ENCODE measurements around the gene RBM6. TPM values are rescaled to one million over a fixed set of nuclear protein-coding genes. Genes with fewer than 3 reads are reported as not detected.

Gene RBM6
- polyA plus RNA-seq, 1 experiment: 33.4 TPM

DNA sequence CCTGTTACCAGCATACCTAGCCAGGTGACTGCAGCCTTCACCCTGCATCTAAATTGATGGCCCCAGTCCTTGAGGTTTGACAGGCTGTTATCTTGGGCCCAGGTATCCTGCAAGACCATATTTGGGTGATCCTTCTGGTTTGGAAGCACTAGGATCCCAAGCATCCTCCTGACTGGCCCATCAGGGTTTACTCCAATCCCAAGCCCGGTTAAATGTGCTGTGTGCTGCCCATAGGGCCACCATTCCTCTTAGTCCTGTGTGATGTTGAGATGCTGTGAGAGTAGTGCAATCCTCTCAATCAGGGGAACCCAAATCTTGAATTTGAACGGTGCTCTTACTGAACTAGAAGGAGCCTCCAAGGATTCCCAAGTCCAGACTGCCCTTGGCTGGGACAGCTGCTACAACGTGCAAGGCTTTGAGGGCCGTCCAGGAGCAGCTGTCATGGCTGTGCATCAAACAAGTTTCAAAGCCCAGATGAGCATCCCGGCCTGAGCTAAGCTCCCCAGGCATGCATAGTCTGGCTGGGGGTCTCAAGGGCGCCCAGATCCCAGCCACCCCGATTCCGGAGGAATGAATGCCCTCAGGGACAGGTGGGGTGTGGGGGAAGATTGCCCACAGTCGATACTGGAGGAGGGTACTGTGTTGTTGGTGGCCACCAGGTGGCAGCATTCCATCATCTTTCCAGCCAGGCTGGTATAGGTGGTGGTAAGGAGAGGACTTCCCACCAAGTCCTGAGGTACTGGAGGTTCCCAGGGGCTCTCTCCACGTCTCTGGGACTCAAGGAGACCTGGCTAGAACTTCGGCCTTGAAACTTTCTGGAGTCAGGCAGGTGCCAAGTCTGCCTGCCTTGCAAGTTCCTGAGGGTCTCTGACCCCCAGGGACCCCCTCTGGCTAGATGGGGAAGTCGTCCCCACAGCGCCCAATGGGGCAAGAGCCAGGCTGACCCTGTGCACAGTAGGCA lies 181.4 kb downstream of the RBM6 start:
- ChIA-PET POLR2A (interaction anchor here (0.5 kb wide), 1 partner anchor 105 kb away, joined by 5 read pairs; no protein-coding TSS in a partner anchor), CTCF (interaction anchor here (0.7 to 8.6 kb wide), 34 partner anchors 8 to 582 kb away, joined by 3 to 313 read pairs (median 4); partner anchors contain the start of gene GNAT1)
- TF ChIP-seq, protein P1, sequence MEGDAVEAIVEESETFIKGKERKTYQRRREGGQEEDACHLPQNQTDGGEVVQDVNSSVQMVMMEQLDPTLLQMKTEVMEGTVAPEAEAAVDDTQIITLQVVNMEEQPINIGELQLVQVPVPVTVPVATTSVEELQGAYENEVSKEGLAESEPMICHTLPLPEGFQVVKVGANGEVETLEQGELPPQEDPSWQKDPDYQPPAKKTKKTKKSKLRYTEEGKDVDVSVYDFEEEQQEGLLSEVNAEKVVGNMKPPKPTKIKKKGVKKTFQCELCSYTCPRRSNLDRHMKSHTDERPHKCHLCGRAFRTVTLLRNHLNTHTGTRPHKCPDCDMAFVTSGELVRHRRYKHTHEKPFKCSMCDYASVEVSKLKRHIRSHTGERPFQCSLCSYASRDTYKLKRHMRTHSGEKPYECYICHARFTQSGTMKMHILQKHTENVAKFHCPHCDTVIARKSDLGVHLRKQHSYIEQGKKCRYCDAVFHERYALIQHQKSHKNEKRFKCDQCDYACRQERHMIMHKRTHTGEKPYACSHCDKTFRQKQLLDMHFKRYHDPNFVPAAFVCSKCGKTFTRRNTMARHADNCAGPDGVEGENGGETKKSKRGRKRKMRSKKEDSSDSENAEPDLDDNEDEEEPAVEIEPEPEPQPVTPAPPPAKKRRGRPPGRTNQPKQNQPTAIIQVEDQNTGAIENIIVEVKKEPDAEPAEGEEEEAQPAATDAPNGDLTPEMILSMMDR (IDR thresholded peaks at IDR 0.05; ENCODE audit: insufficient read depth, low read depth, low read length): peak; percentile 78
- DNase-seq (ENCODE audit: low read depth): peak; percentile 20
- peaks cover 22% of the 10 kb centered on the region for H3K36me3 ChIP-seq (ENCODE audit: control insufficient read depth, insufficient read depth, low read length)
- H3K4me3 ChIP-seq (ENCODE audit: low read depth, low read length): no peak overlapping the region
- no peaks in the 10 kb centered on the region for H3K27me3 ChIP-seq (ENCODE audit: control insufficient read depth, insufficient read depth, low read length)

DNA sequence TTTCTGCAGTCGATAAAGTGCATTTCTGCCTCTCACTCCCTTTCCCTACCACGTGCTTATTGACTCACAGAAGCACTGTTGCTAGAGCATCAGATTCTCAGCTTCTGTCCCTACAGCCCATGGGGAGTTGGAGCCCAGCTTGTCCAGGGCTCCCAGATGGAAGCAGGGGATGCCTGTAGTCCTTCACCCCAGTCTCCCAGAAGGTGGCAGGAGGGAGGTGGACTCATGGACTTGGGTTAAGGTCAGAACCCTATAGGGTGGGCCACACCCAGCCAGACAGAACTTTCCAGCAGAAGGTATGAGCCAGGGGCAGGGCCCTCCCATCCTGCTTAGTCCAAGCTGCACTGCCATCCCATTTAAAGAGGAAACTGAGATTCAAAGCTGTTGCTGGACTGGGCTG lies 182.1 kb downstream of the RBM6 start:
- no peak for DNase-seq (ENCODE audit: low read depth)
- ChIA-PET POLR2A (no interaction called here), CTCF (interaction anchor here (0.7 to 8.6 kb wide), 19 partner anchors 8 to 203 kb away, joined by 3 to 313 read pairs (median 4); partner anchors contain the start of gene GNAT1)
- TF ChIP-seq, protein P1 (IDR thresholded peaks at IDR 0.05; ENCODE audit: insufficient read depth, low read depth, low read length): peak; percentile 22; the same call in 1 of the 2 replicates
- Histone ChIP-seq H3K4me3 (ENCODE audit: low read depth, low read length) (no peak overlapping the region), H3K36me3 (ENCODE audit: control insufficient read depth, insufficient read depth, low read length) (peaks cover 18% of the 10 kb centered on the region), H3K27me3 (ENCODE audit: control insufficient read depth, insufficient read depth, low read length) (no peaks in the 10 kb centered on the region)

DNA sequence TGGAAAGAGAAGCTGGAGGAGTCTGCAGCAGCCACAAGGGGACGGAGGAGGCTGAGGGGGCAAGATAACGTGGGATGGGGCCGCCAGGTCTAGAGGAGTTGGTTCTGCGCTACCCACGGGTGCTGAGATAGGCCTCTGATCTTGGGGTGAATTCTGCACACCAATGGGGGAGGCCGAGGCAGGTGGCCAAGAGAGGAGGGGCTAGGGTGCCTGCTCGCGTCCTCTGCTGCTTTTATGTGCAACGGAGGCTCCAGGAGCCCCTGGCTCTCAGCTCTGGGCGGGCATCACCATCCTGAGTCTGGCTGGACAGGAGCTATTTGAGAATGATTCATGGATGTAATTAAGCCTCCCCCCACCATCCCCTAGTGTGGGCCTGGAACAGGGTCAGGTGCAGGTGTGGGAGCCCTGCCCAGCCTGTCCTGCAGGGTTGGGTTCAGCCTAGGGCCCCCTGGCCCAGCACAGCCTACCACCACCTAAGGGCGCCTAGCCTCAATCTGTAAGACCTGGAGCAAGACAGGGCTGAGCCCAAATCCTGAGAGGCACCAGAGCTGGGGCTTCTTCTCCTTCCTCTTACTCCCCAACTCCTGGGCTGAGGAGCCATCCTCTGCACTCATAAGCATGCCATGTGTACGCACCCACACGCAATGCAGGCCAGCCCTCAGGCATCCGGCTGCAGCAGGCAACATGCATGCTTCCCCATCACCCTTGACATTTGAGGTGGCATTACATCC lies 182.9 kb downstream of the RBM6 start:
- TF ChIP-seq, protein P1 (IDR thresholded peaks at IDR 0.05; ENCODE audit: insufficient read depth, low read depth, low read length): no peak

DNA sequence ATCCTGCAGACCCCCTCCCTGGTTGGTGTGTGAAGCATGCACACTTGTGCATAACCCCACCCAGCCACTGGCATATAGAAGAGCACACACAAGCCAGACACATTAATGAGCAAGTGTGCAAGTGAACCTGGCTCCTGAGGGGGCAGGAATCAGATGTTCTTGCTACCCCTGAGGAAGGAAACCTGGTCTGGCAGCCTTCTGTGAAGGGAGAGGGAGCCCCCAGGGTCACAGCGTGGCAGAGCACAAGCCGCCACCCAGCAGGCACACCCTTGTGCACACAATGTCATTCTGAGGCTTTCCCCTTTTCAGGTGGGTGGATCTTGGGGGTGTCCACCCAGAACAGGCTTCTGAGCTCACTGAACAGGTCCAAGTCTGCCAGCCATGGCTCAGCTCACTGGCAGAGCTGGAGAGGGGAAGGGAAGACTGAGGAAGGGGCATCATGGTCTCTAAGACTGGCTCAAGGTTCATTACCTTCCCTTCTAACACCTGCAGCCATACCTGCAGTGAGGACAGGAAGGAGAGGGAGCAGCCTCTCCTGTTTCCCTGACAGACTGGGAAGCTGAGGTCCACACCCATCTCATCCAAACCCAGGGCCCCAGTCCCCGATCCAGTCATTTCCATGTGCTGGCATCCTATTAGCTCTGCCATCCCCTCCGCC lies 183.6 kb downstream of the RBM6 start:
- no peaks in the 10 kb centered on the region for H3K27me3 ChIP-seq (ENCODE audit: control insufficient read depth, insufficient read depth, low read length)
- POLR2A ChIA-PET: no interaction called here
- CTCF ChIA-PET: interaction anchor here (0.6 to 8.6 kb wide), 8 partner anchors 14 to 198 kb away, joined by 3 to 313 read pairs (median 4); partner anchors contain the start of gene GNAT1
- no peak for DNase-seq (ENCODE audit: low read depth)
- no peak overlapping the region for H3K4me3 ChIP-seq (ENCODE audit: low read depth, low read length)
- H3K36me3 ChIP-seq (ENCODE audit: control insufficient read depth, insufficient read depth, low read length): peaks cover 10% of the 10 kb centered on the region
- TF ChIP-seq, protein P1 (IDR thresholded peaks at IDR 0.05; ENCODE audit: insufficient read depth, low read depth, low read length): no peak

More for the DNA sequence above, 182.9 kb downstream of the RBM6 start:
- no peak overlapping the region for H3K4me3 ChIP-seq (ENCODE audit: low read depth, low read length)
- POLR2A ChIA-PET: no interaction called here
- CTCF ChIA-PET: interaction anchor here (0.7 to 8.6 kb wide), 19 partner anchors 9 to 198 kb away, joined by 3 to 313 read pairs (median 4); partner anchors contain the start of gene GNAT1
- peaks cover 13% of the 10 kb centered on the region for H3K36me3 ChIP-seq (ENCODE audit: control insufficient read depth, insufficient read depth, low read length)
- DNase-seq (ENCODE audit: low read depth): no peak
- H3K27me3 ChIP-seq (ENCODE audit: control insufficient read depth, insufficient read depth, low read length): no peaks in the 10 kb centered on the region

Data from BJ (cell line).